Liver (tissue), 9 donors: ENCODE results near the gene ABCC3. TPM values are rescaled to one million over a fixed set of nuclear protein-coding genes. Genes with fewer than 3 reads are reported as not detected.
A peak's percentile ranks its signal among the peaks of the same experiment; 100 is the strongest.

Experiments
- DNase-seq: peaks from one replicate; pipeline ENCODE4 v3.0.0-alpha.2; 2017; ENCODE audit warnings: low spot score
- H3K27ac ChIP-seq, 2 donors: one replicate each; pipeline ENCODE4 v1.7.0; 2013; ENCODE audit warnings: inconsistent platforms in 2 of 2, low read length in 2 of 2, control low read depth in 1 of 2, low read depth in 1 of 2, mild to moderate bottlenecking in 1 of 2
- H3K27me3 ChIP-seq, 4 donors: one replicate each; pipeline versions ENCODE4 v1.6.1 to v1.7.0; 2013; ENCODE audit warnings: low read length in 3 of 4, inconsistent platforms in 1 of 4, mild to moderate bottlenecking in 1 of 4, moderate library complexity in 1 of 4; ENCODE audit not compliant: control insufficient read depth in 4 of 4, insufficient read depth in 4 of 4
- H3K36me3 ChIP-seq, 4 donors: one replicate each; pipeline versions ENCODE4 v1.6.1 to v1.7.0; 2013; ENCODE audit warnings: low read length in 3 of 4, mild to moderate bottlenecking in 3 of 4, low read depth in 1 of 4, moderate library complexity in 1 of 4; ENCODE audit not compliant: control insufficient read depth in 4 of 4, insufficient read depth in 3 of 4
- H3K4me1 ChIP-seq, 4 donors: one replicate each; pipeline versions ENCODE4 v1.6.1 to v1.7.0; 2013; ENCODE audit warnings: low read length in 3 of 4, mild to moderate bottlenecking in 3 of 4, moderate library complexity in 1 of 4; ENCODE audit not compliant: control insufficient read depth in 4 of 4, insufficient read depth in 4 of 4
- H3K4me3 ChIP-seq, 3 donors: one replicate each; pipeline versions ENCODE4 v1.6.1 to v1.7.0; 2013; ENCODE audit warnings: low read length in 3 of 3, control low read depth in 1 of 3, low read depth in 1 of 3, mild to moderate bottlenecking in 1 of 3
- H3K9ac ChIP-seq, 2 donors: one replicate each; pipeline ENCODE4 v1.7.0; 2013; ENCODE audit warnings: low read length in 2 of 2, mild to moderate bottlenecking in 2 of 2, moderate library complexity in 2 of 2, control low read depth in 1 of 2, low read depth in 1 of 2
- H3K9me3 ChIP-seq, 4 donors: one replicate each; pipeline versions ENCODE4 v1.6.1 to v1.7.0; 2013; ENCODE audit warnings: low read length in 3 of 4; ENCODE audit not compliant: control insufficient read depth in 4 of 4
- EGR1 ChIP-seq, 2 donors: IDR thresholded peaks; 2 replicates each; pipeline ENCODE4 v1.6.1; 2016 to 2018; ENCODE audit warnings: antibody characterized with exemption in 2 of 2, low read depth in 2 of 2
- FOXA1 ChIP-seq: IDR thresholded peaks from 2 replicates; pipeline ENCODE4 v1.6.1; 2016; ENCODE audit warnings: antibody characterized with exemption
- FOXA2 ChIP-seq: IDR thresholded peaks from 2 replicates; pipeline ENCODE4 v1.6.1; 2016; ENCODE audit warnings: antibody characterized with exemption
- GABPA ChIP-seq, 2 donors: IDR thresholded peaks in 1 of 2; conservative IDR thresholded peaks in 1 of 2; 2 replicates each; pipeline ENCODE4 v1.6.1; 2016; ENCODE audit warnings: antibody characterized with exemption in 2 of 2, mild to moderate bottlenecking in 1 of 2, moderate library complexity in 1 of 2
- HNF4A ChIP-seq, 2 donors: conservative IDR thresholded peaks; 2 replicates each; pipeline ENCODE4 v1.6.1; 2016; ENCODE audit warnings: antibody characterized with exemption in 2 of 2, mild to moderate bottlenecking in 2 of 2
- HNF4G ChIP-seq: IDR thresholded peaks from 2 replicates; pipeline ENCODE4 v1.6.1; 2016; ENCODE audit warnings: antibody characterized with exemption
- JUND ChIP-seq, 2 donors: IDR thresholded peaks; 2 replicates each; pipeline ENCODE4 v1.6.1; 2016; ENCODE audit warnings: antibody characterized with exemption in 2 of 2
- MAX ChIP-seq: IDR thresholded peaks from 2 replicates; pipeline ENCODE4 v1.6.1; 2016; ENCODE audit warnings: antibody characterized with exemption
- NR2F2 ChIP-seq: IDR thresholded peaks from 2 replicates; pipeline ENCODE4 v1.6.1; 2016; ENCODE audit warnings: antibody characterized with exemption
- RAD21 ChIP-seq, 2 donors: IDR thresholded peaks; 2 replicates each; pipeline ENCODE4 v1.6.1; 2016; ENCODE audit warnings: antibody characterized with exemption in 2 of 2, mild to moderate bottlenecking in 2 of 2
- REST ChIP-seq: IDR thresholded peaks from 2 replicates; pipeline ENCODE4 v1.6.1; 2016; ENCODE audit warnings: antibody characterized with exemption, mild to moderate bottlenecking
- RXRA ChIP-seq, 2 donors: IDR thresholded peaks; 2 replicates each; pipeline ENCODE4 v1.6.1; 2017 to 2018; ENCODE audit warnings: antibody characterized with exemption in 2 of 2, mild to moderate bottlenecking in 1 of 2
- SP1 ChIP-seq: IDR thresholded peaks from 2 replicates; pipeline ENCODE4 v1.6.1; 2018; ENCODE audit warnings: antibody characterized with exemption, mild to moderate bottlenecking
- TAF1 ChIP-seq: conservative IDR thresholded peaks from 2 replicates; pipeline ENCODE4 v1.6.1; 2016; ENCODE audit warnings: antibody characterized with exemption, mild to moderate bottlenecking
- WGBS: extraction: QIAGEN DNeasy Blood & Tissue Kit; methylation state at CpG from one replicate; pipeline ENCODE4 v1.1.7; 2013; 5-methylcytosine and 5-hydroxymethylcytosine counted together
- polyA plus RNA-seq, 2 donors: library from polyadenylated mRNA; stranded (reverse) in 1 of 2; unstranded in 1 of 2; fragments of 200-250 nt in 1 of 2; fragments of >200 nt in 1 of 2; fragmentation: Nextera tagmentation in 1 of 2; extraction: Ambion mirVana in 1 of 2; gene quantifications; one replicate each; pipeline versions ENCODE4 v1.2.1 to v1.2.3, GENCODE V29; 2013 to 2015
- total RNA-seq, 2 donors: library from RNA; depleted of rRNA; stranded (reverse); fragments of >200 nt; gene quantifications; one replicate each; pipeline ENCODE4 v1.2.3, GENCODE V29; 2014
- donor health status: healthy.
- donor health status: healthy.
- donor health status: healthy.
- donor health status: healthy.
- donor health status: healthy.

The ABCC3 gene
- total and polyA plus RNA-seq, 4 donors, result 10.5 to 197 (median 80.5) TPM

GRCh38 chr17:50689251-50689650 lies 54.6 kb downstream of the ABCC3 start:
- H3K4me3 ChIP-seq, result no peak overlapping the region
- no peak for DNase-seq
- peak overlapping the region; percentile 6 to 62 for H3K27ac ChIP-seq
- WGBS, result 68% methylated on average over 4 of the region's 4 CpGs
- H3K9me3 ChIP-seq, result no peaks in the 10 kb centered on the region
- peaks cover 0 to 7% (median 1%) of the 10 kb centered on the region in 4 donors for H3K36me3 ChIP-seq
- H3K9ac ChIP-seq, result no peak overlapping the region
- no peaks in the 10 kb centered on the region for H3K27me3 ChIP-seq
- peaks cover 39 to 85% (median 78%) of the 10 kb centered on the region in 4 donors for H3K4me1 ChIP-seq
- TF ChIP-seq FOXA2, result no peak
- no peak for TF ChIP-seq RAD21 (IDR thresholded peaks at IDR 0.05)
- no peak for TF ChIP-seq TAF1
- TF ChIP-seq HNF4A (conservative IDR thresholded peaks at IDR 0.05), result no peak
- no peak for TF ChIP-seq RXRA (IDR thresholded peaks at IDR 0.05)
- no peak for TF ChIP-seq FOXA1
- no peak for TF ChIP-seq HNF4G
- TF ChIP-seq GABPA (IDR thresholded peaks at IDR 0.05 in 1 of 2, conservative IDR thresholded peaks at IDR 0.05 in 1 of 2), result no peak
- no peak for TF ChIP-seq NR2F2
- no peak for TF ChIP-seq SP1
- TF ChIP-seq MAX, result no peak
- no peak for TF ChIP-seq EGR1 (IDR thresholded peaks at IDR 0.05; ENCODE audit: low read depth in 2 of 2)
- no peak for TF ChIP-seq JUND (IDR thresholded peaks at IDR 0.05)
- no peak for TF ChIP-seq REST

- no peak for DNase-seq
- 86% methylated on average over 19 of the region's 19 CpGs for WGBS
- no peak overlapping the region for H3K4me3 ChIP-seq
- peak overlapping the region; percentile 14 to 71 for H3K27ac ChIP-seq
- no peaks in the 10 kb centered on the region for H3K9me3 ChIP-seq
- no peaks in the 10 kb centered on the region for H3K27me3 ChIP-seq
- peaks cover 35 to 84% (median 74%) of the 10 kb centered on the region in 4 donors for H3K4me1 ChIP-seq
- H3K9ac ChIP-seq, result no peak overlapping the region
- H3K36me3 ChIP-seq, result peaks cover 0 to 7% (median 1%) of the 10 kb centered on the region in 4 donors
- TF ChIP-seq RXRA (IDR thresholded peaks at IDR 0.05), result no peak
- no peak for TF ChIP-seq EGR1 (IDR thresholded peaks at IDR 0.05; ENCODE audit: low read depth in 2 of 2)
Observed at GRCh38 chr17:50689956-50690886, 55.5 kb downstream of the ABCC3 start.
